H1 (cell line): ENCODE results near the gene TYSND1. TPM values are rescaled to one million over a fixed set of nuclear protein-coding genes. Genes with fewer than 3 reads are reported as not detected.

Experiments
- CTCF ChIA-PET: fragments of 300-600 bp; sonication (Branson Sonifier 250); formaldehyde crosslinking; loops from one replicate; lab custom pipeline; 2021; ENCODE audit not compliant: partially characterized antibody; lab: Charles Lee
- POLR2A ChIA-PET: fragments of 300-600 bp; sonication (Branson Sonifier 250); formaldehyde crosslinking; loops from one replicate; lab custom pipeline; 2021; ENCODE audit warnings: inconsistent platforms; ENCODE audit not compliant: partially characterized antibody; lab: Charles Lee
- DNase-seq, 2 experiments: peaks; one replicate each; pipeline versions ENCODE4 v3.0.0 to v3.0.0-alpha.2; 2010 to 2022; ENCODE audit warnings: low spot score in 2 of 2, low read depth in 1 of 2, mixed read lengths in 1 of 2
- FAIRE-seq: peaks from 2 replicates; lab custom pipeline; 2011; peaks lifted over from hg19 to GRCh38; lab: Jason Lieb, UNC
- H2AFZ ChIP-seq: 2 replicates; pipeline ENCODE4 v1.8.1; 2012; ENCODE audit warnings: low read length, inconsistent platforms
- H2AK5ac ChIP-seq: 2 replicates; pipeline ENCODE4 v1.6.1; 2013; ENCODE audit warnings: low read depth, low read length
- H2BK120ac ChIP-seq: replicated peaks from 2 replicates; pipeline ENCODE3; 2013; ENCODE audit warnings: low read depth, low read length, inconsistent platforms
- H2BK12ac ChIP-seq: 2 replicates; pipeline ENCODE4 v1.6.1; 2013; ENCODE audit warnings: low read depth, low read length
- H2BK15ac ChIP-seq: 2 replicates; pipeline ENCODE4 v1.6.1; 2013; ENCODE audit warnings: low read length
- H2BK20ac ChIP-seq: 2 replicates; pipeline ENCODE4 v1.6.1; 2013; ENCODE audit warnings: low read length
- H2BK5ac ChIP-seq: 2 replicates; pipeline ENCODE4 v1.6.1; 2013; ENCODE audit warnings: low read depth, low read length
- H3K14ac ChIP-seq: 2 replicates; pipeline ENCODE4 v1.6.1; 2013; ENCODE audit warnings: inconsistent platforms; ENCODE audit not compliant: insufficient read length
- H3K18ac ChIP-seq: 2 replicates; pipeline ENCODE4 v1.6.1; 2013; ENCODE audit warnings: low read length; ENCODE audit errors: extremely low read depth
- H3K23ac ChIP-seq: 2 replicates; pipeline ENCODE4 v1.6.1; 2013; ENCODE audit warnings: inconsistent platforms; ENCODE audit not compliant: insufficient read length
- H3K23me2 ChIP-seq: 2 replicates; pipeline ENCODE4 v1.6.1; 2013; ENCODE audit warnings: low read depth, low read length
- H3K27ac ChIP-seq: 2 replicates; pipeline ENCODE4 v1.6.1; 2011; ENCODE audit warnings: low read depth, low read length, inconsistent platforms
- H3K27me3 ChIP-seq, 4 experiments: replicated peaks in 1 of 4; 1 replicate in 1 of 4; 2 replicates in 3 of 4; pipeline versions ENCODE4 v1.6.1 to v1.8.1; 2011 to 2013; ENCODE audit warnings: low read length in 3 of 4, mild to moderate bottlenecking in 3 of 4, inconsistent platforms in 2 of 4, mixed read lengths in 2 of 4, moderate library complexity in 1 of 4; ENCODE audit not compliant: control insufficient read depth in 3 of 4, insufficient read depth in 3 of 4; ENCODE audit errors: extremely low read depth in 1 of 4
- H3K36me3 ChIP-seq, 4 experiments: 2 replicates each; pipeline versions ENCODE4 v1.6.1 to v1.8.1; 2011 to 2013; ENCODE audit warnings: mild to moderate bottlenecking in 4 of 4, low read length in 3 of 4, moderate library complexity in 2 of 4, control low read depth in 1 of 4, inconsistent platforms in 1 of 4; ENCODE audit not compliant: insufficient read depth in 4 of 4, control insufficient read depth in 2 of 4
- H3K4ac ChIP-seq: replicated peaks from 2 replicates; pipeline ENCODE3; 2013; ENCODE audit warnings: low read length, low read depth, mixed read lengths, inconsistent platforms; ENCODE audit not compliant: insufficient read length
- H3K4me1 ChIP-seq, 4 experiments: replicated peaks in 1 of 4; 1 replicate in 1 of 4; 2 replicates in 3 of 4; pipeline versions ENCODE4 v1.6.1 to v1.8.1; 2011 to 2013; ENCODE audit warnings: low read length in 3 of 4, inconsistent platforms in 2 of 4, mixed read lengths in 1 of 4; ENCODE audit not compliant: insufficient read depth in 4 of 4, control insufficient read depth in 3 of 4
- H3K4me2 ChIP-seq, 2 experiments: 2 replicates each; pipeline versions ENCODE4 v1.6.1 to v1.8.1; 2011 to 2013; ENCODE audit warnings: low read depth in 2 of 2, low read length in 2 of 2, control low read depth in 1 of 2, inconsistent platforms in 1 of 2, mild to moderate bottlenecking in 1 of 2; ENCODE audit not compliant: insufficient read depth in 1 of 2
- H3K4me3 ChIP-seq, 4 experiments: fragments of 200-600, 300-600 bp in 1 of 4; sonication (generic), shearing (Covaris generic), sonication (Bioruptor Twin) in 1 of 4; 2 replicates each; pipeline versions ENCODE4 v1.5.1 to v1.8.1; 2011 to 2016; ENCODE audit warnings: low read length in 4 of 4, low read depth in 3 of 4, control low read depth in 2 of 4, inconsistent platforms in 2 of 4, mild to moderate bottlenecking in 2 of 4, mixed read lengths in 1 of 4, moderate library complexity in 1 of 4; ENCODE audit not compliant: insufficient read depth in 2 of 4; ENCODE audit errors: extremely low read depth in 1 of 4
- H3K56ac ChIP-seq: replicated peaks from 2 replicates; pipeline ENCODE3; 2013; ENCODE audit warnings: low read depth, mild to moderate bottlenecking, mixed read lengths, low read length, inconsistent platforms; ENCODE audit not compliant: insufficient read length
- H3K79me1 ChIP-seq: 2 replicates; pipeline ENCODE4 v1.6.1; 2013; ENCODE audit warnings: low read depth, low read length, control low read depth
- H3K79me2 ChIP-seq, 2 experiments: 2 replicates each; pipeline versions ENCODE4 v1.6.1 to v1.8.1; 2012 to 2013; ENCODE audit warnings: low read length in 2 of 2, mild to moderate bottlenecking in 2 of 2, inconsistent platforms in 1 of 2; ENCODE audit not compliant: insufficient read depth in 2 of 2, control insufficient read depth in 1 of 2
- H3K9ac ChIP-seq, 4 experiments: replicated peaks in 1 of 4; 1 replicate in 1 of 4; 2 replicates in 3 of 4; pipeline versions ENCODE4 v1.6.1 to v1.8.1; 2011 to 2013; ENCODE audit warnings: low read depth in 3 of 4, low read length in 3 of 4, control low read depth in 2 of 4, mild to moderate bottlenecking in 2 of 4, moderate library complexity in 2 of 4, inconsistent platforms in 1 of 4; ENCODE audit errors: extremely low read depth in 1 of 4
- H3K9me3 ChIP-seq, 2 experiments: 2 replicates each; pipeline versions ENCODE4 v1.6.1 to v1.8.1; 2012 to 2013; ENCODE audit warnings: mild to moderate bottlenecking in 2 of 2, moderate library complexity in 2 of 2, control low read depth in 1 of 2, inconsistent platforms in 1 of 2, low read depth in 1 of 2, low read length in 1 of 2, mixed read lengths in 1 of 2; ENCODE audit not compliant: insufficient read depth in 2 of 2
- H4K20me1 ChIP-seq, 2 experiments: replicated peaks in 1 of 2; 2 replicates each; pipeline versions ENCODE3 to v1.8.1; 2011 to 2013; ENCODE audit warnings: inconsistent platforms in 2 of 2, low read length in 2 of 2, mild to moderate bottlenecking in 1 of 2; ENCODE audit not compliant: insufficient read depth in 2 of 2, control insufficient read depth in 1 of 2
- H4K5ac ChIP-seq: 2 replicates; pipeline ENCODE4 v1.6.1; 2013; ENCODE audit warnings: low read length, low read depth, mixed read lengths, inconsistent platforms; ENCODE audit not compliant: insufficient read length
- H4K8ac ChIP-seq: 2 replicates; pipeline ENCODE4 v1.8.0; 2013; ENCODE audit warnings: mild to moderate bottlenecking, moderate library complexity, low read length, inconsistent platforms; ENCODE audit not compliant: insufficient read depth; ENCODE audit errors: extremely low read depth
- H4K91ac ChIP-seq: replicated peaks from 2 replicates; pipeline ENCODE3; 2013; ENCODE audit warnings: low read length, mixed read lengths, inconsistent platforms; ENCODE audit not compliant: insufficient read length
- ATF3 ChIP-seq: IDR thresholded peaks from 2 replicates; pipeline ENCODE4 v1.6.1; 2011; ENCODE audit warnings: low read depth, mild to moderate bottlenecking, low read length; ENCODE audit not compliant: insufficient read depth
- BCL11A ChIP-seq, 2 experiments: IDR thresholded peaks; one replicate each; pipeline ENCODE4 v1.6.1; 2011; ENCODE audit warnings: low read depth in 2 of 2, low read length in 2 of 2, mild to moderate bottlenecking in 2 of 2
- CHD2 ChIP-seq: IDR thresholded peaks from 2 replicates; pipeline ENCODE4 v1.6.1; 2012; ENCODE audit warnings: low read length, improper control_type of control experiment
- CTBP2 ChIP-seq: IDR thresholded peaks from 2 replicates; pipeline ENCODE4 v1.7.0; 2011; ENCODE audit warnings: borderline replicate concordance, mild to moderate bottlenecking, moderate library complexity, mixed read lengths, low read length; ENCODE audit not compliant: insufficient read depth, insufficient read length
- FOSL1 ChIP-seq: IDR thresholded peaks from 2 replicates; pipeline ENCODE4 v1.6.1; 2011; ENCODE audit warnings: mild to moderate bottlenecking, low read depth, low read length, moderate library complexity; ENCODE audit not compliant: insufficient read depth
- GABPA ChIP-seq: IDR thresholded peaks from 2 replicates; pipeline ENCODE4 v1.6.1; 2011; ENCODE audit warnings: mild to moderate bottlenecking, low read length, moderate library complexity, borderline replicate concordance; ENCODE audit not compliant: insufficient read depth
- HDAC6 ChIP-seq: IDR thresholded peaks from one replicate; pipeline ENCODE4 v1.7.1; 2012; ENCODE audit warnings: low read depth, mild to moderate bottlenecking, inconsistent platforms, low read length, moderate library complexity
- JUN ChIP-seq: IDR thresholded peaks from 2 replicates; pipeline ENCODE4 v1.6.1; 2011; ENCODE audit warnings: low read depth, mild to moderate bottlenecking, improper control_type of control experiment, low read length
- RAD21 ChIP-seq, 2 experiments: IDR thresholded peaks in 1 of 2; conservative IDR thresholded peaks in 1 of 2; 2 replicates each; pipeline ENCODE4 v1.6.1; 2011; ENCODE audit warnings: low read depth in 2 of 2, low read length in 2 of 2, improper control_type of control experiment in 1 of 2, inconsistent platforms in 1 of 2, mild to moderate bottlenecking in 1 of 2, moderate library complexity in 1 of 2
- SRF ChIP-seq: IDR thresholded peaks from 2 replicates; pipeline ENCODE4 v1.6.1; 2011; ENCODE audit warnings: mild to moderate bottlenecking, low read depth, low read length, moderate library complexity
- SUZ12 ChIP-seq: fragments of 200-600 bp; sonication (generic); IDR thresholded peaks from 2 replicates; pipeline ENCODE4 v1.6.1; 2012; ENCODE audit warnings: mild to moderate bottlenecking, inconsistent platforms, low read length, moderate library complexity, mixed read lengths
- TAF7 ChIP-seq: optimal IDR thresholded peaks from 2 replicates; pipeline ENCODE3; 2011; ENCODE audit warnings: low read depth, mild to moderate bottlenecking, inconsistent platforms, low read length, moderate library complexity, borderline replicate concordance
- TEAD4 ChIP-seq: IDR thresholded peaks from 2 replicates; pipeline ENCODE4 v1.6.1; 2012; ENCODE audit warnings: low read depth, low read length, inconsistent platforms, mixed read lengths
- WGBS, 2 experiments: shearing (Covaris generic) in 1 of 2; methylation state at CpG; one replicate each; pipeline versions ENCODE4 v1.1.6 to v1.1.7; 2013 to 2015; ENCODE audit warnings: low lambda C conversion rate in 2 of 2, mixed read lengths in 2 of 2, inconsistent platforms in 1 of 2, low coverage in 1 of 2, missing lambda C conversion rate in 1 of 2; ENCODE audit not compliant: insufficient replicate concordance in 2 of 2, insufficient coverage in 1 of 2, insufficient read length in 1 of 2; ENCODE audit errors: extremely low coverage in 1 of 2, missing lambda C conversion rate in 1 of 2; 5-methylcytosine and 5-hydroxymethylcytosine counted together
- polyA plus RNA-seq, 7 experiments: library from polyadenylated mRNA; depleted of rRNA in 3 of 7; stranded (reverse) in 5 of 7; unstranded in 2 of 7; fragments of >200 nt in 5 of 7; fragments of 200-250 nt in 2 of 7; gene quantifications; 1 replicate in 5 of 7; 2 replicates in 1 of 7; 4 replicates in 1 of 7; pipeline versions ENCODE4 v1.2.1 to v1.2.3, GENCODE V29; 2011 to 2013; ENCODE audit warnings: missing spikeins in 2 of 7, mixed read lengths in 2 of 7
- total RNA-seq: library from RNA; stranded (reverse); fragmentation: NEBNext Ultra II Directional; extraction: Animal tissue kit (Norgen Biotek cat#: 25700); gene quantifications from 2 replicates; pipeline ENCODE4 v1.2.1, GENCODE V29; 2021

Gene TYSND1
- total and polyA plus RNA-seq, 2 of the 8 experiments (the other 6 are each of a cell fraction or from before 2014, with no cell fraction given): 11.9 to 15.0 TPM

- 0 out of 2 replicates have a peak overlapping the region, but pooled peaks have one; percentile 39 for H2BK12ac ChIP-seq
- no peak overlapping the region for H4K5ac ChIP-seq
- no peaks in the 10 kb centered on the region for H3K79me2 ChIP-seq
- H4K20me1 ChIP-seq: peaks cover 0 to 2% of the 10 kb centered on the region in 2 experiments
- peaks cover 0 to 25% (median 19%) of the 10 kb centered on the region in 4 experiments; a peak in 6 of 7 replicates for H3K27me3 ChIP-seq
- H2AFZ ChIP-seq: no peak overlapping the region
- no peak overlapping the region for H2BK15ac ChIP-seq
- no peak overlapping the region for H2BK20ac ChIP-seq
- H2BK5ac ChIP-seq: no peak overlapping the region
- FAIRE-seq (no peak), DNase-seq (no peak)
- H3K79me1 ChIP-seq: no peaks in the 10 kb centered on the region
- POLR2A ChIA-PET: interaction anchor here (0.7 to 2.8 kb wide), 2 partner anchors 9 to 15 kb away, joined by 3 to 11 read pairs; partner anchors contain the start of gene TYSND1
- no peak overlapping the region for H2AK5ac ChIP-seq
- H3K4me2 ChIP-seq: peak overlapping the region; percentile 78 to 83; a peak in 3 of 4 replicates
- 85% methylated on average over 4 of the region's 4 CpGs; no CpG with 5 or more reads in 1 of the 2 experiments for WGBS, 2 experiments
- no peak overlapping the region for H4K8ac ChIP-seq
- peak overlapping the region; percentile 63 to 71 (median 66); a peak in 3 of 8 replicates for H3K4me3 ChIP-seq
- no peak overlapping the region for H3K56ac ChIP-seq
- CTCF ChIA-PET: interaction anchor here (0.6 kb wide), 1 partner anchor 14 kb away, joined by 3 read pairs; the partner anchor contains the start of gene TYSND1
- no peaks in the 10 kb centered on the region for H3K9me3 ChIP-seq
- H3K4ac ChIP-seq: no peak overlapping the region
- no peak overlapping the region for H4K91ac ChIP-seq
- H3K23me2 ChIP-seq: peaks cover 12% of the 10 kb centered on the region; the same call in 1 of the 2 replicates
- H2BK120ac ChIP-seq: no peak overlapping the region
- H3K4me1 ChIP-seq: peaks cover 0 to 4% (median 1%) of the 10 kb centered on the region in 4 experiments; a peak in 2 of 7 replicates
- H3K18ac ChIP-seq: no peak overlapping the region
- no peak overlapping the region for H3K23ac ChIP-seq
- H3K14ac ChIP-seq: no peak overlapping the region
- H3K27ac ChIP-seq: no peak overlapping the region
- H3K36me3 ChIP-seq: no peaks in the 10 kb centered on the region
- H3K9ac ChIP-seq: no peak overlapping the region
- TF ChIP-seq CHD2 (no peak), FOSL1 (no peak), SUZ12 (no peak), RAD21 (IDR thresholded peaks at IDR 0.05 in 1 of 2, conservative IDR thresholded peaks at IDR 0.05 in 1 of 2; ENCODE audit: low read depth in 2 of 2, low read length in 2 of 2) (no peak), TAF7 (no peak), JUN (no peak), GABPA (no peak), SRF (no peak), ATF3 (no peak), HDAC6 (no peak), TEAD4 (no peak), BCL11A (IDR thresholded peaks at IDR 0.05; ENCODE audit: low read depth in 2 of 2, low read length in 2 of 2) (no peak), CTBP2 (no peak)
Observed at GRCh38 chr10:70131560-70131937, 15.0 kb downstream of the TYSND1 start.
